HEK293 (cell line): ENCODE measurements around the gene NID1.

Experiments
- CTCF ChIA-PET: fragments of 350-600 bp; formaldehyde crosslinking; extraction: SDS; loops from one replicate; lab custom pipeline; 2021; ENCODE audit warnings: antibody characterized with exemption; lab: Yijun Ruan, JAX
- POLR2A ChIA-PET: fragments of 300-600 bp; formaldehyde crosslinking; extraction: SDS; loops from one replicate; lab custom pipeline; 2020; ENCODE audit warnings: antibody characterized with exemption, inconsistent platforms; lab: Yijun Ruan, JAX
- H3K27ac ChIP-seq: fragments of 200-500 bp; sonication (Bioruptor generic); 2 replicates; pipeline ENCODE4 v1.5.1; 2014; ENCODE audit warnings: low read depth, low read length, control low read depth, inconsistent platforms; ENCODE audit errors: extremely low read depth
- H3K36me3 ChIP-seq, 2 experiments: fragments of 200-500 bp in 1 of 2; sonication (Bioruptor generic) in 1 of 2; 1 replicate in 1 of 2; 2 replicates in 1 of 2; pipeline ENCODE4 v1.5.1; 2014 to 2017; ENCODE audit warnings: inconsistent platforms in 2 of 2, low read length in 2 of 2; ENCODE audit not compliant: control insufficient read depth in 2 of 2, insufficient read depth in 1 of 2
- H3K4me1 ChIP-seq: fragments of 200-500 bp; sonication (Bioruptor generic); 2 replicates; pipeline ENCODE4 v1.5.1; 2014; ENCODE audit warnings: mild to moderate bottlenecking, low read length, inconsistent platforms; ENCODE audit not compliant: control insufficient read depth, insufficient read depth
- H3K4me3 ChIP-seq: 2 replicates; pipeline ENCODE4 v1.5.1; 2011; ENCODE audit warnings: low read depth, mild to moderate bottlenecking, control low read depth, low read length, moderate library complexity
- H3K9me3 ChIP-seq: fragments of 200-500 bp; sonication (Bioruptor generic); 2 replicates; pipeline ENCODE4 v1.5.1; 2014; ENCODE audit warnings: low read depth, low read length, inconsistent platforms; ENCODE audit not compliant: control insufficient read depth, insufficient read depth
- HOXA7 ChIP-seq: sonication (generic); formaldehyde crosslinking; IDR thresholded peaks from 2 replicates; pipeline ENCODE4 v1.8.1; 2022; ENCODE audit warnings: missing genetic modification reagents, borderline replicate concordance
- IKZF3 ChIP-seq: fragments of 450-650 bp; IDR thresholded peaks from 2 replicates; pipeline ENCODE4 v1.5.0; 2018; ENCODE audit warnings: missing biosample characterization, mild to moderate bottlenecking, missing genetic modification characterization, moderate library complexity
- OSR2 ChIP-seq: fragments of 450-650 bp; formaldehyde crosslinking; IDR thresholded peaks from 2 replicates; pipeline ENCODE4 v1.5.1; 2016; ENCODE audit warnings: missing biosample characterization, missing genetic modification characterization
- YY2 ChIP-seq: fragments of 450-650 bp; formaldehyde crosslinking; IDR thresholded peaks from 2 replicates; pipeline ENCODE4 v1.5.1; 2016; ENCODE audit warnings: missing biosample characterization, missing genetic modification characterization
- ZBTB6 ChIP-seq: fragments of 450-650 bp; formaldehyde crosslinking; IDR thresholded peaks from 2 replicates; pipeline ENCODE4 v1.5.1; 2017; ENCODE audit warnings: missing biosample characterization, missing genetic modification characterization
- ZNF18 ChIP-seq: fragments of 450-650 bp; formaldehyde crosslinking; IDR thresholded peaks from 2 replicates; pipeline ENCODE4 v1.5.1; 2016; ENCODE audit warnings: missing biosample characterization, missing genetic modification characterization
- ZNF311 ChIP-seq: fragments of 450-650 bp; formaldehyde crosslinking; IDR thresholded peaks from 2 replicates; pipeline ENCODE4 v1.5.1; 2017; ENCODE audit warnings: missing biosample characterization, missing genetic modification characterization, borderline replicate concordance
- ZNF391 ChIP-seq: fragments of 450-650 bp; formaldehyde crosslinking; IDR thresholded peaks from 2 replicates; pipeline ENCODE4 v1.5.1; 2016; ENCODE audit warnings: low read depth, missing biosample characterization, missing genetic modification characterization, borderline replicate concordance
- ZNF549 ChIP-seq: fragments of 450-650 bp; IDR thresholded peaks from 2 replicates; pipeline ENCODE4 v1.5.1; 2018; ENCODE audit warnings: missing biosample characterization, missing genetic modification characterization, mild to moderate bottlenecking, inconsistent platforms, moderate library complexity
- ZNF645 ChIP-seq: fragments of 450-650 bp; formaldehyde crosslinking; IDR thresholded peaks from 2 replicates; pipeline ENCODE4; 2016; ENCODE audit warnings: missing biosample characterization, missing genetic modification characterization
- ZNF664 ChIP-seq: fragments of 450-650 bp; formaldehyde crosslinking; IDR thresholded peaks from 2 replicates; pipeline ENCODE4 v1.5.1; 2016; ENCODE audit warnings: missing biosample characterization, missing genetic modification characterization
- ZNF777 ChIP-seq: fragments of 450-650 bp; formaldehyde crosslinking; IDR thresholded peaks from 2 replicates; pipeline ENCODE4 v1.5.1; 2017; ENCODE audit warnings: missing biosample characterization, missing genetic modification characterization, borderline replicate concordance
- TF ChIP-seq, protein P1 (sequence below): fragments of 450-650 bp; formaldehyde crosslinking; IDR thresholded peaks from 2 replicates; pipeline ENCODE4 v1.5.1; 2016; ENCODE audit warnings: missing biosample characterization, missing genetic modification characterization
- TF ChIP-seq, protein P2 (sequence below): fragments of 450-650 bp; formaldehyde crosslinking; IDR thresholded peaks from 2 replicates; pipeline ENCODE4 v1.5.1; 2017; ENCODE audit warnings: missing biosample characterization, missing genetic modification characterization
- TF ChIP-seq, protein P3 (sequence below): fragments of 450-650 bp; formaldehyde crosslinking; IDR thresholded peaks from 2 replicates; pipeline ENCODE4 v1.5.1; 2016; ENCODE audit warnings: missing biosample characterization, missing genetic modification characterization

Gene NID1

GRCh38 chr1:236013330-236013729 lies 51.6 kb downstream of the NID1 start:
- TF ChIP-seq OSR2 (tag by site-specific recombination), result no peak
- no peaks in the 10 kb centered on the region for H3K4me1 ChIP-seq
- H3K4me3 ChIP-seq, result no peak overlapping the region
- no peak overlapping the region for H3K27ac ChIP-seq
- CTCF ChIA-PET, result interaction anchor here (0.6 kb wide), 1 partner anchor 9 kb away, joined by 3 read pairs; no protein-coding TSS in a partner anchor
- POLR2A ChIA-PET, result interaction anchor here (0.5 kb wide), 1 partner anchor 21 kb away, joined by 6 read pairs; no protein-coding TSS in a partner anchor
- peaks cover 3 to 59% of the 10 kb centered on the region in 2 experiments; a peak in 2 of 3 replicates for H3K36me3 ChIP-seq
- H3K9me3 ChIP-seq, result no peaks in the 10 kb centered on the region

DNA sequence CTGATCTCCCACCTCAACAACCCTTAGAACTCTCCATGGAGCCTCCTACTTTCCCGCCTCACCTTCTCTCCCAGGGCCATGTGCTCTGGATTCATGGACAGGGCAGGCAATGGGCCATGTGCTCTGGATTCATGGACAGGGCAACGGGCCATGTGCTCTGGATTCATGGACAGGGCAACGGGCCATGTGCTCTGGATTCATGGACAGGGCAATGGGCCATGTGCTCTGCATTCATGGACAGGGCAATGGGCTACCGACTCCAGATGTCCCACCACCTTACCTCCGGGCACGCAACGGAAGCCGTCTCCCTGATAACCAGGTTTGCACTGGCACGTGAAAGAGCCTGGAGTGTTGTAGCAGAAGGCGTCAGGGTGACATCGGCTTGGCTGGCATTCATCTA lies 53.2 kb downstream of the NID1 start:
- Histone ChIP-seq H3K27ac (no peak overlapping the region), H3K4me1 (no peaks in the 10 kb centered on the region), H3K9me3 (no peaks in the 10 kb centered on the region), H3K36me3 (peaks cover 3 to 61% of the 10 kb centered on the region in 2 experiments; a peak in 2 of 3 replicates), H3K4me3 (no peak overlapping the region)
- ChIA-PET CTCF (no interaction called here), POLR2A (no interaction called here)
- peak; percentile 72 for TF ChIP-seq ZNF549 (tag by site-specific recombination)
- no peak for TF ChIP-seq ZNF391 (tag by site-specific recombination)

DNA sequence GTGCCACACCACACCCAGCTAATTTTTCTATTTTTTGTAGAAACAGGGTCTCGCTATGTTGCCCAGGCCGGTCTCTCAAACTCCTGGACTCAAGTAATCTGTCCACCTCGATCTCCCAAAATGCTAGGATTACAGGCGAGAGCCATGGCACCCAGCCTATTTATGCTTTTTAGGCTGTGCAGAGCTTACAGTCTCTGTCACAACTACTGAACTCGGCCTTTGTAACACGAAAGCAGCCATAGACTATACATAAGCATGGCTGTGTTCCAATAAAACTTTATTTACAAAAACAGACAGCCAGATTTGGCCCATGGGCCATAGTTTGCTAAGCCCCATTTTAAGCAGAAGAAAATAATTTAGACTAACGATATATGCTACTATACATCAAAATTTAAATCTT lies 54.4 kb downstream of the NID1 start:
- Histone ChIP-seq H3K27ac (no peak overlapping the region), H3K36me3 (peaks cover 3 to 50% of the 10 kb centered on the region in 2 experiments; a peak in 2 of 3 replicates), H3K4me3 (no peak overlapping the region), H3K4me1 (no peaks in the 10 kb centered on the region), H3K9me3 (no peaks in the 10 kb centered on the region)
- ChIA-PET POLR2A (no interaction called here), CTCF (interaction anchor here (0.5 to 2.3 kb wide), 2 partner anchors 38 to 466 kb away, joined by 3 to 9 read pairs; no protein-coding TSS in a partner anchor)
- no peak for TF ChIP-seq ZNF18 (tag by site-specific recombination)
- TF ChIP-seq HOXA7 (CRISPR knock-in tag), result no peak
- TF ChIP-seq, protein P1, sequence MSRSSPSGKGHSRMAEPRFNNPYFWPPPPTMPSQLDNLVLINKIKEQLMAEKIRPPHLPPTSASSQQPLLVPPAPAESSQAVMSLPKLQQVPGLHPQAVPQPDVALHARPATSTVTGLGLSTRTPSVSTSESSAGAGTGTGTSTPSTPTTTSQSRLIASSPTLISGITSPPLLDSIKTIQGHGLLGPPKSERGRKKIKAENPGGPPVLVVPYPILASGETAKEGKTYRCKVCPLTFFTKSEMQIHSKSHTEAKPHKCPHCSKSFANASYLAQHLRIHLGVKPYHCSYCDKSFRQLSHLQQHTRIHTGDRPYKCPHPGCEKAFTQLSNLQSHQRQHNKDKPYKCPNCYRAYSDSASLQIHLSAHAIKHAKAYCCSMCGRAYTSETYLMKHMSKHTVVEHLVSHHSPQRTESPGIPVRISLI (tag by site-specific recombination), result no peak
- TF ChIP-seq ZNF645 (tag by site-specific recombination), result no peak
- TF ChIP-seq, protein P2, sequence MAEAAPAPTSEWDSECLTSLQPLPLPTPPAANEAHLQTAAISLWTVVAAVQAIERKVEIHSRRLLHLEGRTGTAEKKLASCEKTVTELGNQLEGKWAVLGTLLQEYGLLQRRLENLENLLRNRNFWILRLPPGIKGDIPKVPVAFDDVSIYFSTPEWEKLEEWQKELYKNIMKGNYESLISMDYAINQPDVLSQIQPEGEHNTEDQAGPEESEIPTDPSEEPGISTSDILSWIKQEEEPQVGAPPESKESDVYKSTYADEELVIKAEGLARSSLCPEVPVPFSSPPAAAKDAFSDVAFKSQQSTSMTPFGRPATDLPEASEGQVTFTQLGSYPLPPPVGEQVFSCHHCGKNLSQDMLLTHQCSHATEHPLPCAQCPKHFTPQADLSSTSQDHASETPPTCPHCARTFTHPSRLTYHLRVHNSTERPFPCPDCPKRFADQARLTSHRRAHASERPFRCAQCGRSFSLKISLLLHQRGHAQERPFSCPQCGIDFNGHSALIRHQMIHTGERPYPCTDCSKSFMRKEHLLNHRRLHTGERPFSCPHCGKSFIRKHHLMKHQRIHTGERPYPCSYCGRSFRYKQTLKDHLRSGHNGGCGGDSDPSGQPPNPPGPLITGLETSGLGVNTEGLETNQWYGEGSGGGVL (tag by site-specific recombination), result no peak
- no peak for TF ChIP-seq ZNF777 (tag by site-specific recombination)
- TF ChIP-seq ZNF664, result no peak
- TF ChIP-seq, protein P3, sequence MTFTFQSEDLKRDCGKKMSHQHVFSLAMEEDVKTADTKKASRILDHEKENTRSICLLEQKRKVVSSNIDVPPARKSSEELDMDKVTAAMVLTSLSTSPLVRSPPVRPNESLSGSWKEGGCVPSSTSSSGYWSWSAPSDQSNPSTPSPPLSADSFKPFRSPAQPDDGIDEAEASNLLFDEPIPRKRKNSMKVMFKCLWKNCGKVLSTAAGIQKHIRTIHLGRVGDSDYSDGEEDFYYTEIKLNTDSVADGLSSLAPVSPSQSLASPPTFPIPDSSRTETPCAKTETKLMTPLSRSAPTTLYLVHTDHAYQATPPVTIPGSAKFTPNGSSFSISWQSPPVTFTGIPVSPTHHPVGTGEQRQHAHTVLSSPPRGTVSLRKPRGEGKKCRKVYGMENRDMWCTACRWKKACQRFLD (tag by site-specific recombination), result no peak
- TF ChIP-seq ZNF311 (tag by site-specific recombination), result no peak
- TF ChIP-seq IKZF3 (tag by site-specific recombination), result no peak
- TF ChIP-seq ZBTB6 (tag by site-specific recombination), result no peak
- no peak for TF ChIP-seq YY2 (tag by site-specific recombination)
